GM23338 (cell line): ENCODE results near the gene C10orf90. TPM values are rescaled to one million over a fixed set of nuclear protein-coding genes. Genes with fewer than 3 reads are reported as not detected.

ENCODE experiments used
- ATAC-seq: fragments of 200-7000 bp; cut with Tn5 transposase; 3 replicates; pipeline ENCODE4 v1.9.1; 2020
- DNase-seq: peaks from one replicate; pipeline ENCODE4 v3.0.0-alpha.2; 2015; ENCODE audit warnings: low spot score
- H2AFZ ChIP-seq: fragments of 200-600 bp; sonication (generic); 2 replicates; pipeline ENCODE4 v1.8.0; 2016; ENCODE audit warnings: antibody characterized with exemption, mild to moderate bottlenecking, moderate library complexity
- H3F3A ChIP-seq: fragments of 200-600 bp; sonication (generic); replicated peaks from 2 replicates; pipeline ENCODE4 v1.8.0; 2017; ENCODE audit warnings: antibody characterized with exemption, mixed run types, low read depth
- H3K27ac ChIP-seq: fragments of 200-600 bp; sonication (generic); 2 replicates; pipeline ENCODE4 v1.6.1; 2016; ENCODE audit warnings: low read depth
- H3K27me3 ChIP-seq: fragments of 200-600 bp; sonication (generic); 2 replicates; pipeline ENCODE4 v1.8.0; 2016; ENCODE audit warnings: mild to moderate bottlenecking, mixed run types, moderate library complexity; ENCODE audit not compliant: insufficient read depth
- H3K36me3 ChIP-seq: fragments of 200-600 bp; sonication (generic); 2 replicates; pipeline ENCODE4 v1.8.0; 2016; ENCODE audit warnings: mild to moderate bottlenecking; ENCODE audit not compliant: insufficient read depth
- H3K4me1 ChIP-seq: fragments of 200-600 bp; sonication (generic); 2 replicates; pipeline ENCODE4 v1.8.0; 2016; ENCODE audit warnings: mild to moderate bottlenecking, moderate library complexity; ENCODE audit not compliant: insufficient read depth
- H3K4me2 ChIP-seq: fragments of 200-600 bp; sonication (generic); 2 replicates; pipeline ENCODE4 v1.7.1; 2017; ENCODE audit warnings: mixed run types
- H3K4me3 ChIP-seq: fragments of 200-600 bp; sonication (generic); 2 replicates; pipeline ENCODE4 v1.6.1; 2016; ENCODE audit warnings: mixed run types
- H3K79me2 ChIP-seq: fragments of 200-600 bp; sonication (generic); replicated peaks from 2 replicates; pipeline ENCODE4 v1.8.0; 2017; ENCODE audit warnings: mild to moderate bottlenecking; ENCODE audit not compliant: insufficient read depth
- H3K9me2 ChIP-seq: fragments of 200-600 bp; sonication (generic); 2 replicates; pipeline ENCODE4 v1.8.0; 2017; ENCODE audit not compliant: insufficient read depth
- H4K20me1 ChIP-seq: fragments of 200-600 bp; sonication (generic); replicated peaks from 2 replicates; pipeline ENCODE4 v1.8.0; 2017; ENCODE audit warnings: mild to moderate bottlenecking; ENCODE audit not compliant: insufficient read depth
- H3K27ac Mint-ChIP-seq: 2 replicates; pipeline ENCODE4 v1.8.0; 2020; ENCODE audit warnings: inconsistent platforms, mild to moderate bottlenecking, moderate library complexity, mixed read lengths
- H3K27me3 Mint-ChIP-seq: 3 replicates; pipeline ENCODE4 v1.8.0; 2022; ENCODE audit warnings: low read depth, mild to moderate bottlenecking, moderate library complexity, mixed read lengths, inconsistent platforms; ENCODE audit not compliant: insufficient read depth, poor library complexity
- H3K36me3 Mint-ChIP-seq: 3 replicates; pipeline ENCODE4 v1.8.0; 2021; ENCODE audit warnings: low read depth, mild to moderate bottlenecking, inconsistent platforms, moderate library complexity, mixed read lengths
- H3K4me1 Mint-ChIP-seq: 3 replicates; pipeline ENCODE4 v1.8.0; 2020; ENCODE audit warnings: mild to moderate bottlenecking, inconsistent platforms, mixed read lengths
- H3K4me3 Mint-ChIP-seq: 3 replicates; pipeline ENCODE4 v1.8.0; 2021; ENCODE audit warnings: moderate library complexity, mild to moderate bottlenecking, inconsistent platforms, mixed read lengths
- H3K9me3 Mint-ChIP-seq: 3 replicates; pipeline ENCODE4 v1.8.0; 2020; ENCODE audit warnings: moderate library complexity, mild to moderate bottlenecking, inconsistent platforms, mixed read lengths
- CREB1 ChIP-seq: fragments of 250-450 bp; sonication (Bioruptor Pico); IDR thresholded peaks from 2 replicates; pipeline ENCODE4 v1.5.0; 2020; ENCODE audit warnings: low read depth, mild to moderate bottlenecking, moderate library complexity
- EZH2 ChIP-seq: fragments of 200-600 bp; sonication (generic); IDR thresholded peaks from one replicate; pipeline ENCODE4 v1.8.0; 2017; ENCODE audit warnings: antibody characterized with exemption, mild to moderate bottlenecking, low read depth; ENCODE audit not compliant: unreplicated experiment
- EZH2phosphoT487 ChIP-seq: fragments of 200-600 bp; sonication (generic); IDR thresholded peaks from one replicate; pipeline ENCODE4 v1.8.1; 2018; ENCODE audit warnings: antibody characterized with exemption; ENCODE audit not compliant: unreplicated experiment
- JUNB ChIP-seq: IDR thresholded peaks from one replicate; pipeline ENCODE4 v1.6.1; 2016; ENCODE audit warnings: antibody characterized with exemption; ENCODE audit not compliant: unreplicated experiment
- NANOG ChIP-seq: IDR thresholded peaks from 2 replicates; pipeline ENCODE4 v1.6.1; 2016; ENCODE audit warnings: antibody characterized with exemption, borderline replicate concordance
- POLR2AphosphoS5 ChIP-seq: IDR thresholded peaks from 2 replicates; pipeline ENCODE4 v1.6.1; 2016; ENCODE audit warnings: antibody characterized with exemption, low read depth
- STAT1 ChIP-seq: IDR thresholded peaks from one replicate; pipeline ENCODE4 v1.6.1; 2016; ENCODE audit warnings: antibody characterized with exemption; ENCODE audit not compliant: unreplicated experiment
- ZNF114 ChIP-seq: fragments of 250-450 bp; sonication (Bioruptor Pico); IDR thresholded peaks from 2 replicates; pipeline ENCODE4 v1.5.0; 2020; ENCODE audit warnings: mild to moderate bottlenecking, moderate library complexity
- ZNF331 ChIP-seq: fragments of 250-450 bp; sonication (Bioruptor Pico); IDR thresholded peaks from 2 replicates; pipeline ENCODE4 v1.5.0; 2020; ENCODE audit warnings: low read depth, mild to moderate bottlenecking, moderate library complexity
- polyA plus RNA-seq: library from polyadenylated mRNA; unstranded; fragments of >200 nt; fragmentation: Nextera tagmentation; extraction: Ambion mirVana; gene quantifications from 2 replicates; pipeline ENCODE4 v1.2.1, GENCODE V29; 2016
- total RNA-seq: library from RNA; depleted of rRNA; stranded (reverse); fragments of >200 nt; shearing (Covaris generic); gene quantifications from 2 replicates; pipeline ENCODE4 v1.2.3, GENCODE V29; 2014
- TF ChIP-seq, protein P1 (sequence below): fragments of 250-450 bp; sonication (Bioruptor Pico); IDR thresholded peaks from 2 replicates; pipeline ENCODE4 v1.5.0; 2020; ENCODE audit warnings: mild to moderate bottlenecking, moderate library complexity
- TF ChIP-seq, protein P2 (sequence below): IDR thresholded peaks from one replicate; pipeline ENCODE4 v1.6.1; 2018; ENCODE audit warnings: antibody characterized with exemption; ENCODE audit not compliant: unreplicated experiment
- TF ChIP-seq, protein P3 (sequence below), 2 experiments: fragments of 200-600 bp in 1 of 2; sonication (generic) in 1 of 2; conservative IDR thresholded peaks; 2 replicates each; pipeline versions ENCODE4 v1.5.1 to v1.6.1; 2016 to 2017; ENCODE audit warnings: antibody characterized with exemption in 2 of 2, low read depth in 2 of 2, mild to moderate bottlenecking in 2 of 2, moderate library complexity in 1 of 2
- TF ChIP-seq, protein P4 (sequence below): IDR thresholded peaks from 2 replicates; pipeline ENCODE4 v1.6.1; 2016; ENCODE audit warnings: antibody characterized with exemption

The C10orf90 gene
- total and polyA plus RNA-seq, 2 experiments from 2014 or later = 0.76 to 0.97 TPM

DNA sequence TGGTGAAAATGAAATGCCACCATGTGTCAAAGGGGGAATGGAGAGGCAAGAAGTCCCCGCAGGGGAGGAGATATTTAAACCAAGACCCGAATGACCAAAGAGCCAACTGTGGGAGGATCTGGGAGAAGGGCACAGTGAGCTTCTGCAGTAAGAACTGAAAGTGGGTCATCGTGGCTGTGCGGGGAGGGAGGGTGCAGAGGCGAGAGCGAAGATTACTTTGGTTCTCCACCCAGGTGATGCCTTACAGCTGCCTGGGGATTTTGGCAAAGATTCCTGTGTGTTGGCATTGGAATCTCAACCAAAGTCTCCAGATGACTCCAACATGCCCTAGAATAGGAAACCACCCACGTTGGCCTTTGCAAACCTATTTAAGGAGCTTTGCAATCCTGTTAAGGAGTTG lies 238.0 kb downstream of the C10orf90 start:
- H3K9me2 ChIP-seq = peaks cover 29% of the 10 kb centered on the region; the same call in 1 of the 2 replicates
- no peak overlapping the region for H3K4me3 ChIP-seq
- no peaks in the 10 kb centered on the region for H3K27me3 ChIP-seq
- no peak overlapping the region for H3K4me3 Mint-ChIP-seq
- H4K20me1 ChIP-seq = no peaks in the 10 kb centered on the region
- H3F3A ChIP-seq = no peaks in the 10 kb centered on the region
- no peaks in the 10 kb centered on the region for H3K4me1 Mint-ChIP-seq
- no peak overlapping the region for H2AFZ ChIP-seq
- ATAC-seq (no peak), DNase-seq (no peak)
- H3K4me1 ChIP-seq = no peaks in the 10 kb centered on the region
- H3K27me3 Mint-ChIP-seq = peaks cover 2% of the 10 kb centered on the region
- H3K9me3 Mint-ChIP-seq = no peaks in the 10 kb centered on the region
- no peaks in the 10 kb centered on the region for H3K79me2 ChIP-seq
- H3K27ac Mint-ChIP-seq = no peak overlapping the region
- H3K27ac ChIP-seq = no peak overlapping the region
- H3K36me3 Mint-ChIP-seq = no peaks in the 10 kb centered on the region
- no peak overlapping the region for H3K4me2 ChIP-seq
- H3K36me3 ChIP-seq = no peaks in the 10 kb centered on the region
- TF ChIP-seq STAT1 = no peak
- TF ChIP-seq ZNF331 (CRISPR knock-in tag) = no peak
- no peak for TF ChIP-seq ZNF114 (CRISPR knock-in tag)
- no peak for TF ChIP-seq EZH2phosphoT487
- TF ChIP-seq CREB1 (CRISPR knock-in tag) = no peak
- TF ChIP-seq JUNB = no peak
- no peak for TF ChIP-seq EZH2
- TF ChIP-seq, protein P1, sequence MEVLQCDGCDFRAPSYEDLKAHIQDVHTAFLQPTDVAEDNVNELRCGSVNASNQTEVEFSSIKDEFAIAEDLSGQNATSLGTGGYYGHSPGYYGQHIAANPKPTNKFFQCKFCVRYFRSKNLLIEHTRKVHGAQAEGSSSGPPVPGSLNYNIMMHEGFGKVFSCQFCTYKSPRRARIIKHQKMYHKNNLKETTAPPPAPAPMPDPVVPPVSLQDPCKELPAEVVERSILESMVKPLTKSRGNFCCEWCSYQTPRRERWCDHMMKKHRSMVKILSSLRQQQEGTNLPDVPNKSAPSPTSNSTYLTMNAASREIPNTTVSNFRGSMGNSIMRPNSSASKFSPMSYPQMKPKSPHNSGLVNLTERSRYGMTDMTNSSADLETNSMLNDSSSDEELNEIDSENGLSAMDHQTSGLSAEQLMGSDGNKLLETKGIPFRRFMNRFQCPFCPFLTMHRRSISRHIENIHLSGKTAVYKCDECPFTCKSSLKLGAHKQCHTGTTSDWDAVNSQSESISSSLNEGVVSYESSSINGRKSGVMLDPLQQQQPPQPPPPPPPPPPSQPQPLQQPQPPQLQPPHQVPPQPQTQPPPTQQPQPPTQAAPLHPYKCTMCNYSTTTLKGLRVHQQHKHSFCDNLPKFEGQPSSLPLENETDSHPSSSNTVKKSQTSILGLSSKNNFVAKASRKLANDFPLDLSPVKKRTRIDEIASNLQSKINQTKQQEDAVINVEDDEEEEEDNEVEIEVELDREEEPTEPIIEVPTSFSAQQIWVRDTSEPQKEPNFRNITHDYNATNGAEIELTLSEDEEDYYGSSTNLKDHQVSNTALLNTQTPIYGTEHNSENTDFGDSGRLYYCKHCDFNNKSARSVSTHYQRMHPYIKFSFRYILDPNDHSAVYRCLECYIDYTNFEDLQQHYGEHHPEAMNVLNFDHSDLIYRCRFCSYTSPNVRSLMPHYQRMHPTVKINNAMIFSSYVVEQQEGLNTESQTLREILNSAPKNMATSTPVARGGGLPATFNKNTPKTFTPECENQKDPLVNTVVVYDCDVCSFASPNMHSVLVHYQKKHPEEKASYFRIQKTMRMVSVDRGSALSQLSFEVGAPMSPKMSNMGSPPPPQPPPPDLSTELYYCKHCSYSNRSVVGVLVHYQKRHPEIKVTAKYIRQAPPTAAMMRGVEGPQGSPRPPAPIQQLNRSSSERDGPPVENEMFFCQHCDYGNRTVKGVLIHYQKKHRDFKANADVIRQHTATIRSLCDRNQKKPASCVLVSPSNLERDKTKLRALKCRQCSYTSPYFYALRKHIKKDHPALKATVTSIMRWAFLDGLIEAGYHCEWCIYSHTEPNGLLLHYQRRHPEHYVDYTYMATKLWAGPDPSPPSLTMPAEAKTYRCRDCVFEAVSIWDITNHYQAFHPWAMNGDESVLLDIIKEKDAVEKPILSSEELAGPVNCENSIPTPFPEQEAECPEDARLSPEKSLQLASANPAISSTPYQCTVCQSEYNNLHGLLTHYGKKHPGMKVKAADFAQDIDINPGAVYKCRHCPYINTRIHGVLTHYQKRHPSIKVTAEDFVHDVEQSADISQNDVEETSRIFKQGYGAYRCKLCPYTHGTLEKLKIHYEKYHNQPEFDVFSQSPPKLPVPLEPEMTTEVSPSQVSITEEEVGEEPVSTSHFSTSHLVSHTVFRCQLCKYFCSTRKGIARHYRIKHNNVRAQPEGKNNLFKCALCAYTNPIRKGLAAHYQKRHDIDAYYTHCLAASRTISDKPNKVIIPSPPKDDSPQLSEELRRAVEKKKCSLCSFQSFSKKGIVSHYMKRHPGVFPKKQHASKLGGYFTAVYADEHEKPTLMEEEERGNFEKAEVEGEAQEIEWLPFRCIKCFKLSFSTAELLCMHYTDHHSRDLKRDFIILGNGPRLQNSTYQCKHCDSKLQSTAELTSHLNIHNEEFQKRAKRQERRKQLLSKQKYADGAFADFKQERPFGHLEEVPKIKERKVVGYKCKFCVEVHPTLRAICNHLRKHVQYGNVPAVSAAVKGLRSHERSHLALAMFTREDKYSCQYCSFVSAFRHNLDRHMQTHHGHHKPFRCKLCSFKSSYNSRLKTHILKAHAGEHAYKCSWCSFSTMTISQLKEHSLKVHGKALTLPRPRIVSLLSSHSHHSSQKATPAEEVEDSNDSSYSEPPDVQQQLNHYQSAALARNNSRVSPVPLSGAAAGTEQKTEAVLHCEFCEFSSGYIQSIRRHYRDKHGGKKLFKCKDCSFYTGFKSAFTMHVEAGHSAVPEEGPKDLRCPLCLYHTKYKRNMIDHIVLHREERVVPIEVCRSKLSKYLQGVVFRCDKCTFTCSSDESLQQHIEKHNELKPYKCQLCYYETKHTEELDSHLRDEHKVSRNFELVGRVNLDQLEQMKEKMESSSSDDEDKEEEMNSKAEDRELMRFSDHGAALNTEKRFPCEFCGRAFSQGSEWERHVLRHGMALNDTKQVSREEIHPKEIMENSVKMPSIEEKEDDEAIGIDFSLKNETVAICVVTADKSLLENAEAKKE (CRISPR knock-in tag) = no peak
- TF ChIP-seq, protein P2, sequence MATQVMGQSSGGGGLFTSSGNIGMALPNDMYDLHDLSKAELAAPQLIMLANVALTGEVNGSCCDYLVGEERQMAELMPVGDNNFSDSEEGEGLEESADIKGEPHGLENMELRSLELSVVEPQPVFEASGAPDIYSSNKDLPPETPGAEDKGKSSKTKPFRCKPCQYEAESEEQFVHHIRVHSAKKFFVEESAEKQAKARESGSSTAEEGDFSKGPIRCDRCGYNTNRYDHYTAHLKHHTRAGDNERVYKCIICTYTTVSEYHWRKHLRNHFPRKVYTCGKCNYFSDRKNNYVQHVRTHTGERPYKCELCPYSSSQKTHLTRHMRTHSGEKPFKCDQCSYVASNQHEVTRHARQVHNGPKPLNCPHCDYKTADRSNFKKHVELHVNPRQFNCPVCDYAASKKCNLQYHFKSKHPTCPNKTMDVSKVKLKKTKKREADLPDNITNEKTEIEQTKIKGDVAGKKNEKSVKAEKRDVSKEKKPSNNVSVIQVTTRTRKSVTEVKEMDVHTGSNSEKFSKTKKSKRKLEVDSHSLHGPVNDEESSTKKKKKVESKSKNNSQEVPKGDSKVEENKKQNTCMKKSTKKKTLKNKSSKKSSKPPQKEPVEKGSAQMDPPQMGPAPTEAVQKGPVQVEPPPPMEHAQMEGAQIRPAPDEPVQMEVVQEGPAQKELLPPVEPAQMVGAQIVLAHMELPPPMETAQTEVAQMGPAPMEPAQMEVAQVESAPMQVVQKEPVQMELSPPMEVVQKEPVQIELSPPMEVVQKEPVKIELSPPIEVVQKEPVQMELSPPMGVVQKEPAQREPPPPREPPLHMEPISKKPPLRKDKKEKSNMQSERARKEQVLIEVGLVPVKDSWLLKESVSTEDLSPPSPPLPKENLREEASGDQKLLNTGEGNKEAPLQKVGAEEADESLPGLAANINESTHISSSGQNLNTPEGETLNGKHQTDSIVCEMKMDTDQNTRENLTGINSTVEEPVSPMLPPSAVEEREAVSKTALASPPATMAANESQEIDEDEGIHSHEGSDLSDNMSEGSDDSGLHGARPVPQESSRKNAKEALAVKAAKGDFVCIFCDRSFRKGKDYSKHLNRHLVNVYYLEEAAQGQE = no peak
- TF ChIP-seq, protein P3, sequence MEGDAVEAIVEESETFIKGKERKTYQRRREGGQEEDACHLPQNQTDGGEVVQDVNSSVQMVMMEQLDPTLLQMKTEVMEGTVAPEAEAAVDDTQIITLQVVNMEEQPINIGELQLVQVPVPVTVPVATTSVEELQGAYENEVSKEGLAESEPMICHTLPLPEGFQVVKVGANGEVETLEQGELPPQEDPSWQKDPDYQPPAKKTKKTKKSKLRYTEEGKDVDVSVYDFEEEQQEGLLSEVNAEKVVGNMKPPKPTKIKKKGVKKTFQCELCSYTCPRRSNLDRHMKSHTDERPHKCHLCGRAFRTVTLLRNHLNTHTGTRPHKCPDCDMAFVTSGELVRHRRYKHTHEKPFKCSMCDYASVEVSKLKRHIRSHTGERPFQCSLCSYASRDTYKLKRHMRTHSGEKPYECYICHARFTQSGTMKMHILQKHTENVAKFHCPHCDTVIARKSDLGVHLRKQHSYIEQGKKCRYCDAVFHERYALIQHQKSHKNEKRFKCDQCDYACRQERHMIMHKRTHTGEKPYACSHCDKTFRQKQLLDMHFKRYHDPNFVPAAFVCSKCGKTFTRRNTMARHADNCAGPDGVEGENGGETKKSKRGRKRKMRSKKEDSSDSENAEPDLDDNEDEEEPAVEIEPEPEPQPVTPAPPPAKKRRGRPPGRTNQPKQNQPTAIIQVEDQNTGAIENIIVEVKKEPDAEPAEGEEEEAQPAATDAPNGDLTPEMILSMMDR (conservative IDR thresholded peaks at IDR 0.05; ENCODE audit: low read depth in 2 of 2) = no peak
- TF ChIP-seq POLR2AphosphoS5 = no peak
- no peak for TF ChIP-seq NANOG
- TF ChIP-seq, protein P4, sequence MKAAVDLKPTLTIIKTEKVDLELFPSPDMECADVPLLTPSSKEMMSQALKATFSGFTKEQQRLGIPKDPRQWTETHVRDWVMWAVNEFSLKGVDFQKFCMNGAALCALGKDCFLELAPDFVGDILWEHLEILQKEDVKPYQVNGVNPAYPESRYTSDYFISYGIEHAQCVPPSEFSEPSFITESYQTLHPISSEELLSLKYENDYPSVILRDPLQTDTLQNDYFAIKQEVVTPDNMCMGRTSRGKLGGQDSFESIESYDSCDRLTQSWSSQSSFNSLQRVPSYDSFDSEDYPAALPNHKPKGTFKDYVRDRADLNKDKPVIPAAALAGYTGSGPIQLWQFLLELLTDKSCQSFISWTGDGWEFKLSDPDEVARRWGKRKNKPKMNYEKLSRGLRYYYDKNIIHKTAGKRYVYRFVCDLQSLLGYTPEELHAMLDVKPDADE = no peak
